Measurements from ENCODE around the gene CSRP3.

Gene CSRP3

GRCh38 chr11:19164881-19165280, 36.9 kb downstream of the CSRP3 start:
- Histone ChIP-seq H3K14ac (ENCODE audit: low read length) (no peak overlapping the region), H3K36me3 (replicated peaks in 1 of 2; ENCODE audit: control insufficient read depth in 2 of 2, insufficient read depth in 2 of 2, low read length in 2 of 2) (peaks cover 4 to 58% of the 10 kb centered on the region in 2 donors), H3K23ac (ENCODE audit: low read depth, low read length, poor library complexity) (no peak overlapping the region), H2AK5ac (ENCODE audit: low read depth, low read length) (no peak overlapping the region), H3K27ac (replicated peaks; ENCODE audit: low read length) (no peak overlapping the region), H3K18ac (ENCODE audit: low read length) (no peak overlapping the region), H3K4me1 (ENCODE audit: control insufficient read depth in 2 of 2, insufficient read depth in 1 of 2, low read depth in 1 of 2, low read length in 2 of 2) (no peaks in the 10 kb centered on the region), H2BK12ac (ENCODE audit: low read length) (no peak overlapping the region), H3K9ac (ENCODE audit: low read depth, low read length, poor library complexity) (no peak overlapping the region), H2BK5ac (ENCODE audit: low read length) (no peak overlapping the region), H2BK15ac (ENCODE audit: low read length) (no peak overlapping the region), H2BK120ac (ENCODE audit: low read depth, low read length) (no peak overlapping the region), H3K79me1 (ENCODE audit: low read depth, low read length) (no peaks in the 10 kb centered on the region), H3K4me3 (ENCODE audit: low read length in 2 of 2) (no peak overlapping the region), H4K8ac (ENCODE audit: low read depth, low read length) (no peak overlapping the region), H2AFZ (ENCODE audit: low read length) (no peak overlapping the region), H3K4ac (ENCODE audit: low read length) (no peak overlapping the region), H3K27me3 (ENCODE audit: control insufficient read depth in 3 of 3, insufficient read depth in 3 of 3, low read depth in 1 of 3, low read length in 3 of 3) (no peaks in the 10 kb centered on the region), H4K91ac (ENCODE audit: low read depth, low read length, poor library complexity) (no peak overlapping the region), H3K4me2 (ENCODE audit: insufficient read depth, low read length, poor library complexity, severe bottlenecking) (no peak overlapping the region), H3K9me3 (replicated peaks in 1 of 2; ENCODE audit: control insufficient read depth in 2 of 2, insufficient read depth in 1 of 2, low read depth in 1 of 2, low read length in 2 of 2) (no peaks in the 10 kb centered on the region)
- WGBS, 2 donors (ENCODE audit: extremely low coverage in 2 of 2, insufficient read length in 2 of 2, insufficient replicate concordance in 1 of 2), result no CpG with 5 or more reads among the region's 2 CpGs
- DNase-seq (ENCODE audit: low spot score), result no peak

GRCh38 chr11:19164230-19164855, 37.4 kb downstream of the CSRP3 start:
- H3K4me1 ChIP-seq (ENCODE audit: control insufficient read depth in 2 of 2, insufficient read depth in 1 of 2, low read depth in 1 of 2, low read length in 2 of 2), result no peaks in the 10 kb centered on the region
- no peak overlapping the region for H4K91ac ChIP-seq (ENCODE audit: low read depth, low read length, poor library complexity)
- no peak overlapping the region for H4K8ac ChIP-seq (ENCODE audit: low read depth, low read length)
- no peak overlapping the region for H2BK120ac ChIP-seq (ENCODE audit: low read depth, low read length)
- no peak overlapping the region for H3K18ac ChIP-seq (ENCODE audit: low read length)
- H3K27ac ChIP-seq (replicated peaks; ENCODE audit: low read length), result no peak overlapping the region
- no peaks in the 10 kb centered on the region for H3K27me3 ChIP-seq (ENCODE audit: control insufficient read depth in 3 of 3, insufficient read depth in 3 of 3, low read depth in 1 of 3, low read length in 3 of 3)
- H2BK15ac ChIP-seq (ENCODE audit: low read length), result no peak overlapping the region
- no peak overlapping the region for H2AK5ac ChIP-seq (ENCODE audit: low read depth, low read length)
- no peak for DNase-seq (ENCODE audit: low spot score)
- H2BK12ac ChIP-seq (ENCODE audit: low read length), result no peak overlapping the region
- no peaks in the 10 kb centered on the region for H3K79me1 ChIP-seq (ENCODE audit: low read depth, low read length)
- no peak overlapping the region for H2AFZ ChIP-seq (ENCODE audit: low read length)
- H3K36me3 ChIP-seq (replicated peaks in 1 of 2; ENCODE audit: control insufficient read depth in 2 of 2, insufficient read depth in 2 of 2, low read length in 2 of 2), result peaks cover 5 to 63% of the 10 kb centered on the region in 2 donors
- no peak overlapping the region for H3K14ac ChIP-seq (ENCODE audit: low read length)
- H3K4ac ChIP-seq (ENCODE audit: low read length), result no peak overlapping the region
- H3K4me3 ChIP-seq (ENCODE audit: low read length in 2 of 2), result no peak overlapping the region
- no CpG with 5 or more reads among the region's 4 CpGs for WGBS, 2 donors (ENCODE audit: extremely low coverage in 2 of 2, insufficient read length in 2 of 2, insufficient replicate concordance in 1 of 2)
- no peak overlapping the region for H3K23ac ChIP-seq (ENCODE audit: low read depth, low read length, poor library complexity)
- H3K9ac ChIP-seq (ENCODE audit: low read depth, low read length, poor library complexity), result no peak overlapping the region
- H2BK5ac ChIP-seq (ENCODE audit: low read length), result no peak overlapping the region
- H3K4me2 ChIP-seq (ENCODE audit: insufficient read depth, low read length, poor library complexity, severe bottlenecking), result no peak overlapping the region
- H3K9me3 ChIP-seq (replicated peaks in 1 of 2; ENCODE audit: control insufficient read depth in 2 of 2, insufficient read depth in 1 of 2, low read depth in 1 of 2, low read length in 2 of 2), result no peaks in the 10 kb centered on the region

GRCh38 chr11:19163617-19164016, 38.2 kb downstream of the CSRP3 start:
- H2BK15ac ChIP-seq (ENCODE audit: low read length), result no peak overlapping the region
- no peak overlapping the region for H3K27ac ChIP-seq (replicated peaks; ENCODE audit: low read length)
- no peak overlapping the region for H3K9ac ChIP-seq (ENCODE audit: low read depth, low read length, poor library complexity)
- no peak for DNase-seq (ENCODE audit: low spot score)
- H4K91ac ChIP-seq (ENCODE audit: low read depth, low read length, poor library complexity), result no peak overlapping the region
- no peaks in the 10 kb centered on the region for H3K4me1 ChIP-seq (ENCODE audit: control insufficient read depth in 2 of 2, insufficient read depth in 1 of 2, low read depth in 1 of 2, low read length in 2 of 2)
- H2BK5ac ChIP-seq (ENCODE audit: low read length), result no peak overlapping the region
- H3K23ac ChIP-seq (ENCODE audit: low read depth, low read length, poor library complexity), result no peak overlapping the region
- H3K79me1 ChIP-seq (ENCODE audit: low read depth, low read length), result no peaks in the 10 kb centered on the region
- H2BK12ac ChIP-seq (ENCODE audit: low read length), result no peak overlapping the region
- H3K4me3 ChIP-seq (ENCODE audit: low read length in 2 of 2), result no peak overlapping the region
- H3K4me2 ChIP-seq (ENCODE audit: insufficient read depth, low read length, poor library complexity, severe bottlenecking), result no peak overlapping the region
- H3K14ac ChIP-seq (ENCODE audit: low read length), result no peak overlapping the region
- H3K36me3 ChIP-seq (replicated peaks in 1 of 2; ENCODE audit: control insufficient read depth in 2 of 2, insufficient read depth in 2 of 2, low read length in 2 of 2), result peaks cover 5 to 65% of the 10 kb centered on the region in 2 donors
- no peak overlapping the region for H4K8ac ChIP-seq (ENCODE audit: low read depth, low read length)
- H3K18ac ChIP-seq (ENCODE audit: low read length), result no peak overlapping the region
- no peak overlapping the region for H2BK120ac ChIP-seq (ENCODE audit: low read depth, low read length)
- H2AK5ac ChIP-seq (ENCODE audit: low read depth, low read length), result no peak overlapping the region
- no peak overlapping the region for H3K4ac ChIP-seq (ENCODE audit: low read length)
- no CpG with 5 or more reads among the region's 1 CpG for WGBS, 2 donors (ENCODE audit: extremely low coverage in 2 of 2, insufficient read length in 2 of 2, insufficient replicate concordance in 1 of 2)
- H2AFZ ChIP-seq (ENCODE audit: low read length), result no peak overlapping the region
- H3K9me3 ChIP-seq (replicated peaks in 1 of 2; ENCODE audit: control insufficient read depth in 2 of 2, insufficient read depth in 1 of 2, low read depth in 1 of 2, low read length in 2 of 2), result no peaks in the 10 kb centered on the region
- H3K27me3 ChIP-seq (ENCODE audit: control insufficient read depth in 3 of 3, insufficient read depth in 3 of 3, low read depth in 1 of 3, low read length in 3 of 3), result no peaks in the 10 kb centered on the region

- Histone ChIP-seq H4K8ac (ENCODE audit: low read depth, low read length) (no peak overlapping the region), H2AK5ac (ENCODE audit: low read depth, low read length) (no peak overlapping the region), H2AFZ (ENCODE audit: low read length) (no peak overlapping the region), H3K9ac (ENCODE audit: low read depth, low read length, poor library complexity) (no peak overlapping the region), H2BK120ac (ENCODE audit: low read depth, low read length) (no peak overlapping the region), H2BK15ac (ENCODE audit: low read length) (no peak overlapping the region), H3K27ac (replicated peaks; ENCODE audit: low read length) (no peak overlapping the region), H3K4me2 (ENCODE audit: insufficient read depth, low read length, poor library complexity, severe bottlenecking) (no peak overlapping the region), H3K9me3 (replicated peaks in 1 of 2; ENCODE audit: control insufficient read depth in 2 of 2, insufficient read depth in 1 of 2, low read depth in 1 of 2, low read length in 2 of 2) (no peaks in the 10 kb centered on the region), H3K36me3 (replicated peaks in 1 of 2; ENCODE audit: control insufficient read depth in 2 of 2, insufficient read depth in 2 of 2, low read length in 2 of 2) (peaks cover 5 to 63% of the 10 kb centered on the region in 2 donors), H3K79me1 (ENCODE audit: low read depth, low read length) (no peaks in the 10 kb centered on the region), H3K4me1 (ENCODE audit: control insufficient read depth in 2 of 2, insufficient read depth in 1 of 2, low read depth in 1 of 2, low read length in 2 of 2) (no peaks in the 10 kb centered on the region), H3K18ac (ENCODE audit: low read length) (no peak overlapping the region), H3K4me3 (ENCODE audit: low read length in 2 of 2) (no peak overlapping the region), H2BK12ac (ENCODE audit: low read length) (no peak overlapping the region), H4K91ac (ENCODE audit: low read depth, low read length, poor library complexity) (no peak overlapping the region), H3K14ac (ENCODE audit: low read length) (no peak overlapping the region), H2BK5ac (ENCODE audit: low read length) (no peak overlapping the region), H3K23ac (ENCODE audit: low read depth, low read length, poor library complexity) (no peak overlapping the region), H3K4ac (ENCODE audit: low read length) (no peak overlapping the region), H3K27me3 (ENCODE audit: control insufficient read depth in 3 of 3, insufficient read depth in 3 of 3, low read depth in 1 of 3, low read length in 3 of 3) (no peaks in the 10 kb centered on the region)
- no CpG with 5 or more reads among the region's 1 CpG for WGBS, 2 donors (ENCODE audit: extremely low coverage in 2 of 2, insufficient read length in 2 of 2, insufficient replicate concordance in 1 of 2)
- DNase-seq (ENCODE audit: low spot score), result no peak
These were observed 38.8 kb downstream of the CSRP3 start for GRCh38 chr11:19162951-19163505.

Data from neuronal stem cell (in vitro differentiated cells).